CD14-positive monocyte (primary cell): ENCODE measurements around the gene CLDN3. TPM values are rescaled to one million over a fixed set of nuclear protein-coding genes. Genes with fewer than 3 reads are reported as not detected.

Experiments used
- DNase-seq, 3 donors: peaks; one replicate each; pipeline ENCODE4 v3.0.0-alpha.2; 2011 to 2022
- H2AFZ ChIP-seq: 2 replicates; pipeline ENCODE4 v1.6.0; 2012; ENCODE audit warnings: mild to moderate bottlenecking, low read depth, low read length, inconsistent platforms; ENCODE audit not compliant: insufficient read depth, poor library complexity, severe bottlenecking
- H3K27ac ChIP-seq, 2 donors: 1 replicate in 1 of 2; 2 replicates in 1 of 2; pipeline ENCODE4 v1.5.1; 2012 to 2013; ENCODE audit warnings: low read length in 2 of 2, control low read depth in 1 of 2, inconsistent platforms in 1 of 2, low read depth in 1 of 2, mild to moderate bottlenecking in 1 of 2
- H3K27me3 ChIP-seq, 2 donors: one replicate each; pipeline versions ENCODE4 v1.6.0 to v1.6.1; 2011 to 2013; ENCODE audit warnings: low read length in 2 of 2; ENCODE audit not compliant: control insufficient read depth in 2 of 2, insufficient read depth in 2 of 2
- H3K36me3 ChIP-seq, 2 donors: replicated peaks in 1 of 2; 1 replicate in 1 of 2; 2 replicates in 1 of 2; pipeline versions ENCODE4 v1.5.1 to v1.6.1; 2012 to 2013; ENCODE audit warnings: low read length in 2 of 2, control low read depth in 1 of 2, inconsistent platforms in 1 of 2, mild to moderate bottlenecking in 1 of 2; ENCODE audit not compliant: insufficient read depth in 2 of 2, control insufficient read depth in 1 of 2
- H3K4me1 ChIP-seq, 2 donors: 1 replicate in 1 of 2; 2 replicates in 1 of 2; pipeline versions ENCODE4 v1.5.1 to v1.6.1; 2012 to 2013; ENCODE audit warnings: low read length in 2 of 2, control low read depth in 1 of 2, inconsistent platforms in 1 of 2, mild to moderate bottlenecking in 1 of 2, moderate library complexity in 1 of 2; ENCODE audit not compliant: insufficient read depth in 2 of 2, control insufficient read depth in 1 of 2
- H3K4me2 ChIP-seq: replicated peaks from 2 replicates; pipeline ENCODE3; 2012; ENCODE audit warnings: low read length, moderate library complexity, mild to moderate bottlenecking; ENCODE audit not compliant: poor library complexity, severe bottlenecking; ENCODE audit errors: extremely low read depth
- H3K4me3 ChIP-seq, 3 experiments: fragments of 200-600 bp in 1 of 3; sonication (generic) in 1 of 3; replicated peaks in 1 of 3; 1 replicate in 2 of 3; 2 replicates in 1 of 3; pipeline ENCODE4 v1.5.1; 2011 to 2013; ENCODE audit warnings: low read length in 3 of 3, mild to moderate bottlenecking in 3 of 3, control low read depth in 2 of 3, low read depth in 2 of 3, inconsistent platforms in 1 of 3, moderate library complexity in 1 of 3
- H3K79me2 ChIP-seq: 2 replicates; pipeline ENCODE4 v1.6.0; 2012; ENCODE audit warnings: mild to moderate bottlenecking, control low read depth, inconsistent platforms, low read length, moderate library complexity; ENCODE audit not compliant: insufficient read depth
- H3K9ac ChIP-seq: 2 replicates; pipeline ENCODE4 v1.6.0; 2017; ENCODE audit warnings: low read length, mild to moderate bottlenecking; ENCODE audit not compliant: insufficient read depth, poor library complexity, severe bottlenecking
- H3K9me3 ChIP-seq, 2 donors: replicated peaks in 1 of 2; 1 replicate in 1 of 2; 2 replicates in 1 of 2; pipeline versions ENCODE4 v1.5.1 to v1.6.1; 2012 to 2013; ENCODE audit warnings: low read length in 2 of 2, control low read depth in 1 of 2; ENCODE audit not compliant: control insufficient read depth in 1 of 2, insufficient read depth in 1 of 2
- H4K20me1 ChIP-seq: 2 replicates; pipeline ENCODE4 v1.6.0; 2012; ENCODE audit warnings: mild to moderate bottlenecking, low read length, control low read depth, moderate library complexity; ENCODE audit not compliant: insufficient read depth
- H3K27ac Mint-ChIP-seq, 7 donors: one replicate each; pipeline ENCODE4 v1.8.0; 2020; ENCODE audit warnings: mild to moderate bottlenecking in 7 of 7, mixed read lengths in 7 of 7, moderate library complexity in 6 of 7, inconsistent platforms in 2 of 7
- H3K27me3 Mint-ChIP-seq, 3 donors: one replicate each; pipeline ENCODE4 v1.8.0; 2021 to 2022; ENCODE audit warnings: low read depth in 3 of 3, mild to moderate bottlenecking in 3 of 3, mixed read lengths in 3 of 3, moderate library complexity in 3 of 3, inconsistent platforms in 1 of 3
- H3K36me3 Mint-ChIP-seq, 2 donors: one replicate each; pipeline ENCODE4 v1.8.0; 2020; ENCODE audit warnings: mixed read lengths in 2 of 2, inconsistent platforms in 1 of 2, mild to moderate bottlenecking in 1 of 2
- H3K4me1 Mint-ChIP-seq: one replicate; pipeline ENCODE4 v1.8.0; 2020; ENCODE audit warnings: mild to moderate bottlenecking, mixed read lengths
- H3K4me3 Mint-ChIP-seq, 2 donors: one replicate each; pipeline ENCODE4 v1.8.0; 2020; ENCODE audit warnings: mild to moderate bottlenecking in 2 of 2, mixed read lengths in 2 of 2, moderate library complexity in 1 of 2
- H3K9me3 Mint-ChIP-seq, 7 donors: one replicate each; pipeline ENCODE4 v1.8.0; 2020 to 2022; ENCODE audit warnings: mixed read lengths in 7 of 7, mild to moderate bottlenecking in 6 of 7, moderate library complexity in 6 of 7, inconsistent platforms in 2 of 7
- WGBS: methylation state at CpG from one replicate; pipeline ENCODE4 v1.1.5; 2013; ENCODE audit warnings: missing lambda C conversion rate; ENCODE audit not compliant: insufficient coverage; 5-methylcytosine and 5-hydroxymethylcytosine counted together
- intact Hi-C, 2 donors: fragments of 100-400 bp; cut with micrococcal nuclease; formaldehyde crosslinking; loops; one replicate each; pipeline versions ENCODE4 v1.15.0 to v1.15.1; 2023
- polyA plus RNA-seq, 3 donors: library from polyadenylated mRNA; depleted of rRNA in 1 of 3; unstranded in 2 of 3; stranded (reverse) in 1 of 3; fragments of 300-500 nt in 2 of 3; fragments of >200 nt in 1 of 3; fragmentation: Illumina TruSeq in 2 of 3; gene quantifications; 1 replicate in 2 of 3; 2 replicates in 1 of 3; pipeline ENCODE4 v1.2.3, GENCODE V29; 2012 to 2021
- TF ChIP-seq, protein P1 (sequence below): fragments of 200-600 bp; IDR thresholded peaks from one replicate; pipeline ENCODE4 v1.8.0; 2022; ENCODE audit warnings: antibody characterized with exemption, mild to moderate bottlenecking

The CLDN3 gene
- polyA plus RNA-seq, 3 donors: not detected

DNA sequence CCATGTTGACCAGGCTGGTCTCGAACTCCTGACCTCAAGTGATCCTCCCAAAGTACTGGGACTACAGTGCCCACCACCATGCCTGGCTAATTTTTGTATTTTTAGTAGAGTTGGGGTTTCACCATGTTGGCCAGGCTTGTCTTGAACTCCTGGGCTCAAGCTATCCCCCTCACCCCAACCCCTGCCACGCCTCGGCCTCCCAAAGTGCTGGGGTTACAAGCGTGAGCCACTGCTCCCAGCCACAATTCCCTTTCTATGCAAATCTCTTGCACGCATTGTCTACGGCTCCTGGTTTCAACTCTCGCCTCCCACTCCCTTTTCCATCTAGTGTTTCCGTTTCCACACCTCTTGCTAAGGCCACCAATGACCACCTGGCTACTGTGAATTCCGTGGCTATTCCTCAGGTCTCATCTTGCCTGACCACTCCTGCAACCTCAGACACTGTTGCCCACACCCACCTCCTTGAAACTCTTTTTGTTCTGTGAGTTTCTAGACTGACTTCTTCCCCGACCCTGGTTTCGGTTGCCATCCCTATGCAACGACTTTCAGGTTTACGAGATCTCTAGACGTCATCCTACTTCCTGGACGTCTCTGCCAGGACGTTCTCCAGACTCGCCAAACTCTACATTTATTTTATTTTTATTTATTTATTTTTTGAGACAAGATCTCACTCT is 3.4 kb downstream of the CLDN3 start:
- Histone ChIP-seq H3K9ac (no peak overlapping the region), H3K27ac (no peak overlapping the region), H3K36me3 (no peaks in the 10 kb centered on the region), H3K4me2 (no peak overlapping the region), H4K20me1 (no peaks in the 10 kb centered on the region), H3K9me3 (no peaks in the 10 kb centered on the region), H3K4me3 (no peak overlapping the region), H2AFZ (no peak overlapping the region), H3K27me3 (peaks cover 9 to 41% of the 10 kb centered on the region in 2 donors), H3K4me1 (no peaks in the 10 kb centered on the region), H3K79me2 (no peaks in the 10 kb centered on the region)
- Mint-ChIP-seq H3K4me3 (peak overlapping the region in 1 of 2 donors; percentile 53), H3K36me3 (no peaks in the 10 kb centered on the region), H3K27ac (no peak overlapping the region), H3K4me1 (peaks cover 2% of the 10 kb centered on the region), H3K9me3 (peaks cover 0 to 7% (median 2%) of the 10 kb centered on the region in 7 donors), H3K27me3 (peaks cover 50 to 69% (median 62%) of the 10 kb centered on the region in 3 donors)
- intact Hi-C loops: no loop called here
- TF ChIP-seq, protein P1, sequence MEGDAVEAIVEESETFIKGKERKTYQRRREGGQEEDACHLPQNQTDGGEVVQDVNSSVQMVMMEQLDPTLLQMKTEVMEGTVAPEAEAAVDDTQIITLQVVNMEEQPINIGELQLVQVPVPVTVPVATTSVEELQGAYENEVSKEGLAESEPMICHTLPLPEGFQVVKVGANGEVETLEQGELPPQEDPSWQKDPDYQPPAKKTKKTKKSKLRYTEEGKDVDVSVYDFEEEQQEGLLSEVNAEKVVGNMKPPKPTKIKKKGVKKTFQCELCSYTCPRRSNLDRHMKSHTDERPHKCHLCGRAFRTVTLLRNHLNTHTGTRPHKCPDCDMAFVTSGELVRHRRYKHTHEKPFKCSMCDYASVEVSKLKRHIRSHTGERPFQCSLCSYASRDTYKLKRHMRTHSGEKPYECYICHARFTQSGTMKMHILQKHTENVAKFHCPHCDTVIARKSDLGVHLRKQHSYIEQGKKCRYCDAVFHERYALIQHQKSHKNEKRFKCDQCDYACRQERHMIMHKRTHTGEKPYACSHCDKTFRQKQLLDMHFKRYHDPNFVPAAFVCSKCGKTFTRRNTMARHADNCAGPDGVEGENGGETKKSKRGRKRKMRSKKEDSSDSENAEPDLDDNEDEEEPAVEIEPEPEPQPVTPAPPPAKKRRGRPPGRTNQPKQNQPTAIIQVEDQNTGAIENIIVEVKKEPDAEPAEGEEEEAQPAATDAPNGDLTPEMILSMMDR: no peak
- 93% methylated on average over 9 of the region's 17 CpGs for WGBS
- no peak for DNase-seq

DNA sequence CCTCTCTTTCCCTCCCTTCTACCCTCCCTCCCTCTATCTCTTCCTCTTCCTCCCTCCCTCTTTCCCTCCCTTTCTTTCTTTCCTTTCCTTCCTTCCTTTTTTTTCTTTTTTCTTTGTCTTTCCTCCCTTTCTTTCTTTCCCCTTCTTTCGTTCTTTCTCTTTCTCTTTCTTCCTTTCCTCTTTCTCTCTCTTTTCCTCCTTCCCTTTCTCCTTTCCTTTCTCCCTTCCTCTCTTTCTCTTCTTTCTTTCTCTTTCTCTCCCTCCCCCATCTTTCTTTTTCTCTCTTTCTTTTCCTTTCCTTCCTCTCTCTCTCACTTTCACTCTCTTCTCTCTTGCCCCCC is 7.4 kb downstream of the CLDN3 start:
- Mint-ChIP-seq H3K27me3 (peaks cover 23 to 36% (median 33%) of the 10 kb centered on the region in 3 donors), H3K9me3 (peaks cover 0 to 3% (median 2%) of the 10 kb centered on the region in 7 donors), H3K4me3 (no peak overlapping the region), H3K27ac (no peak overlapping the region), H3K4me1 (no peaks in the 10 kb centered on the region), H3K36me3 (no peaks in the 10 kb centered on the region)
- Histone ChIP-seq H3K9me3 (no peaks in the 10 kb centered on the region), H2AFZ (no peak overlapping the region), H3K4me2 (no peak overlapping the region), H3K4me1 (no peaks in the 10 kb centered on the region), H3K9ac (no peak overlapping the region), H3K79me2 (no peaks in the 10 kb centered on the region), H3K36me3 (no peaks in the 10 kb centered on the region), H3K27me3 (peaks cover 0 to 3% of the 10 kb centered on the region in 2 donors), H3K4me3 (no peak overlapping the region), H4K20me1 (no peaks in the 10 kb centered on the region), H3K27ac (no peak overlapping the region)
- 75% methylated on average over 1 of the region's 1 CpG for WGBS
- TF ChIP-seq, protein P1: no peak
- intact Hi-C loops: no loop called here
- DNase-seq: no peak
